ENCODE measurements around the gene TBC1D4. TPM values are rescaled to one million over a fixed set of nuclear protein-coding genes. Genes with fewer than 3 reads are reported as not detected.
"Not testable (repeated sequence)": the region's sequence is repeated elsewhere in the genome, so short reads cannot be mapped to it uniquely, and the experiment has no call there.

TBC1D4 gene
- total RNA-seq, 1 donor from 2014 or later, result 84.9 TPM

GRCh38 chr13:75351538-75351937, 130.4 kb downstream of the TBC1D4 start:
- DNase-seq (ENCODE audit: low spot score); intact Hi-C loops (cut with DNase I): not testable (repeated sequence)

GRCh38 chr13:75347925-75348324, 134.0 kb downstream of the TBC1D4 start:
- no peak for DNase-seq (ENCODE audit: low spot score)
- intact Hi-C loops (cut with DNase I), result no loop called here

GRCh38 chr13:75347457-75347856, 134.5 kb downstream of the TBC1D4 start:
- intact Hi-C loops (cut with DNase I), result no loop called here
- no peak for DNase-seq (ENCODE audit: low spot score)

GRCh38 chr13:75345193-75345592, 136.8 kb downstream of the TBC1D4 start:
- no peak for DNase-seq (ENCODE audit: low spot score)
- intact Hi-C loops (cut with DNase I), result no loop called here

- intact Hi-C loops (cut with DNase I), result no loop called here
Observed at GRCh38 chr13:75341028-75341427, 140.9 kb downstream of the TBC1D4 start.

GRCh38 chr13:75339635-75340374, 142.2 kb downstream of the TBC1D4 start:
- DNase-seq (ENCODE audit: low spot score), result no peak
- intact Hi-C loops (cut with DNase I), result no loop called here

More at GRCh38 chr13:75341028-75341427, 140.9 kb downstream of the TBC1D4 start:
- DNase-seq (ENCODE audit: low spot score), result no peak

- intact Hi-C loops (cut with DNase I), result no loop called here
- DNase-seq (ENCODE audit: low spot score), result no peak
Observed at GRCh38 chr13:75334634-75335447, 147.1 kb downstream of the TBC1D4 start.

GRCh38 chr13:75333103-75333502, 148.9 kb downstream of the TBC1D4 start:
- intact Hi-C loops (cut with DNase I), result no loop called here
- DNase-seq (ENCODE audit: low spot score), result no peak

GRCh38 chr13:75331792-75332349, 150.1 kb downstream of the TBC1D4 start:
- DNase-seq (ENCODE audit: low spot score), result no peak
- intact Hi-C loops (cut with DNase I), result no loop called here

GRCh38 chr13:75330770-75331169, 151.2 kb downstream of the TBC1D4 start:
- intact Hi-C loops (cut with DNase I), result no loop called here
- no peak for DNase-seq (ENCODE audit: low spot score)

GRCh38 chr13:75329723-75330122, 152.2 kb downstream of the TBC1D4 start:
- intact Hi-C loops (cut with DNase I), result no loop called here
- no peak for DNase-seq (ENCODE audit: low spot score)

- intact Hi-C loops (cut with DNase I), result no loop called here
- DNase-seq (ENCODE audit: low spot score), result no peak
Observed at GRCh38 chr13:75329097-75329496, 152.9 kb downstream of the TBC1D4 start.

- no peak for DNase-seq (ENCODE audit: low spot score)
- intact Hi-C loops (cut with DNase I), result no loop called here
Observed at GRCh38 chr13:75327135-75327510, 154.8 kb downstream of the TBC1D4 start.

GRCh38 chr13:75326173-75327134, 155.5 kb downstream of the TBC1D4 start:
- intact Hi-C loops (cut with DNase I), result no loop called here
- DNase-seq (ENCODE audit: low spot score), result no peak

GRCh38 chr13:75325711-75326110, 156.3 kb downstream of the TBC1D4 start:
- intact Hi-C loops (cut with DNase I), result no loop called here
- no peak for DNase-seq (ENCODE audit: low spot score)

- intact Hi-C loops (cut with DNase I), result no loop called here
- no peak for DNase-seq (ENCODE audit: low spot score)
Observed at GRCh38 chr13:75324413-75324940, 157.5 kb downstream of the TBC1D4 start.

GRCh38 chr13:75321084-75321483, 160.9 kb downstream of the TBC1D4 start:
- DNase-seq (ENCODE audit: low spot score), result no peak
- intact Hi-C loops (cut with DNase I), result no loop called here

- no peak for DNase-seq (ENCODE audit: low spot score)
- intact Hi-C loops (cut with DNase I), result no loop called here
Observed at GRCh38 chr13:75319254-75319653, 162.7 kb downstream of the TBC1D4 start.

GRCh38 chr13:75318138-75318833, 163.7 kb downstream of the TBC1D4 start:
- intact Hi-C loops (cut with DNase I), result no loop called here

More at GRCh38 chr13:75318138-75318833, 163.7 kb downstream of the TBC1D4 start:
- no peak for DNase-seq (ENCODE audit: low spot score)

Measured in cardiac septum (tissue), 1 donor.